SK-MEL-5 (cell line): Measurements from ENCODE around the gene SMNDC1. TPM values are rescaled to one million over a fixed set of nuclear protein-coding genes. Genes with fewer than 3 reads are reported as not detected.

Experiments
- DNase-seq: peaks from one replicate; pipeline ENCODE4 v3.0.0-alpha.2; 2016; ENCODE audit warnings: low read depth, low spot score
- in situ Hi-C: cut with HindIII; loops from 2 replicates; pipeline ENCODE4 v1.10.0; 2016; ENCODE audit warnings: low sequenced_read_pairs, high pct_unique_total_duplicates, low pct_unique_long_range_greater_than_20kb
- total RNA-seq: library from RNA; depleted of rRNA; stranded (reverse); fragments of >200 nt; shearing (Covaris generic); gene quantifications from 2 replicates; pipeline ENCODE4 v1.2.3, GENCODE V29; 2014

The SMNDC1 gene
- total RNA-seq, 1 experiment from 2014 or later = 6.6 TPM

DNA sequence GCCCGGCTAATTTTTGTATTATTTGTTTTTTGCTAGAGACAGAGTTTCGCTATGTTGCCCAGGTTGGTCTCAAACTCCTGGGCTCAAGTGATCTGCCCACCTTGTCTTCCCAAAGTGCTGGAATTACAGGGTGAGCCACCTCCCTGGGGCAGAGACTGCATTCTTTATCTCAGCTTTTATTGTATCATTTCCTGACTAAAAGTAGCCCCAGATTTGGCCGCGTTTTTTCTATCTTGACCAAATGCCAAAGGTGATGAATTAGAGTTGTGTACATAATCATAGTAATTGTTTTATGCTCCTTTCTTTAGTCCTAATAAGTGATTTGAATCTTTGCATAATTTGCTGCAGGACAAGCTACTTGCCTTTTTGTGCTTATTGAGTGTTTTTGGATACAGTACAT, 3.1 kb upstream of the SMNDC1 start:
- in situ Hi-C loops = no loop called here
- no peak for DNase-seq

DNA sequence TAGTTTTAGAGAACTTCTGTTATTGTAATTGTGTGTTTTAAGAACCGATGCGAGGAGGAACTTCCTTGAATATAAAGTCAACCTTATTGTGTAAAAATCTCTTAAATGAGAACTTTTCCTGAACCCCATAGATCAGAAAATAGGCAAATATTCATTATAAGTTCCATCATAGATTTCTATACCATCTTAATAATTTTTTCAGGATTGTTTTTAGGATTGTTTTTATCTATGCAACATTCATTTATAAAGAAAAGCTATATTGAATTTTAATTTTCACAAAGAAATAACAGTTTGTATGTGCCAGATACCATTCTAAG, 1.7 kb upstream of the SMNDC1 start:
- in situ Hi-C loops = no loop called here

DNA sequence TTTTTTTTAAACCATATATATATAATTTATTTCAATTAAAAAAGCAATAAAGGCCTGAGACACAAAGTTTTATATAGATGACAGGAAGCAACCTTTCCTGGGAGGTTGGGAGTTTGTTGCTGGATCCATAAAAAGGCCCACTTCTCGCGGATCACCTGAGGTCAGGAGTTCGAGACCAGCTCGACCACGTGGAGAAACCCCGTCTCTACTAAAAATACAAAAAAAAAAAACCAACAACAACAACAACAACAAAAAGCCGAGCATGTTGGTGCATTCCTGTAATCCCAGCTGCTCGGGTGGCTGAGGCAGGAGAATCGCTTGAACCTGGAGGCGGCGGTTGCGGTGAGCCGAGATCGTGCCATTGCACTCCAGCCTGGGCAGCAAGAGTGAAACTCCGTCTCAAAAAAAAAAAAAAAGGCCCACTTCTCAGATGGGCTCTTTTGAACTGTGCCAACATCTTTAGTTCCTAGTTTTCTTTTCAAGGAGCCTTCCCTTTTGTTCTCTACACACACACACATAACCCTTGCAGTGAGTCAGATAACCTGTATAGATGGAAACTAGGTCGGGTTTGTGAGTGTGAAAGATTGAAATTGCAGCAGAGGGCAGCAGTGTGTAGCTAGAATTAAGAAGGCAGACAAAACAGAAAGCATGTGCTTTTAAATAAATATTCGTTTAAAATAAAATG, 1.2 kb upstream of the SMNDC1 start:
- in situ Hi-C loops = no loop called here
- peak; percentile 82 for DNase-seq

More for the DNA sequence above, 1.7 kb upstream of the SMNDC1 start:
- DNase-seq = no peak

DNA sequence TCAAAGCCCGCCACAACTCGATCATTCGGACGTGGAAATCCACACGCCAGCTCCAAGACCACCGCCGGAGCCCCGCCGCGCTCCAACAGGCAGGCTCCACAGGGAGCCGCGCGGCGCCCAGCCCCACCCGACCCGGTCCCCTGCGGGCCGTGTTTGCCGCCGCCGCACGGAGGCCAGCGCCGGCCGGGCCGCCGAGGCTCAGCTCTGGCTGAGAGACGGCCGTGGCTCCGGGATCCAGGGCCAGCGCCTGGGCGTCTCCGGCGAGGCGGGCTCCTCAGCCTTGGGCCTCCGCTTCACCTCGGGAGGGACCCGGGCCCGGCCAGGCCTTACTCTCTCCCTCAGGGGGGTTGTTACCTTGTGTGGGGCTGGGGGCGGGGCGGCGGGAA, 333 bp downstream of the SMNDC1 start:
- no peak for DNase-seq
- in situ Hi-C loops = no loop called here

DNA sequence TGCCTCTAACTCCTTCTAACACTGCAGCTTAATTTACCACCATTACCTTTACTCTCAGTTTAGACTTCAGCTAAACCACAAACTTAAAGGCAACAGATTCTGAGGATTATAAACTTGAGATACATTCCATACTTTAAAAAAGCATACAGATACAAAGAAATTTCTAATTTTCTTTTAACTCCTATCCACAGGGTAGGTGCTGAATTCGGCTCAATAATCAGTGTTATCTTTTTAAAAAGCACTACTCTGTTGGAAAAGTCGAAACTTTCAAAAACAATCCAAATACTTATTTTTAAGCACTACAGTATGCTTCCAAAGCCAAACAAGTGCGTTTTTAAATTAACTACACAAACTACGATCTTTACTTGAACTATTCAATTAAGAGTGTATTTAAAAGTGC, 1.0 kb downstream of the SMNDC1 start:
- in situ Hi-C loops = no loop called here
- DNase-seq = no peak

DNA sequence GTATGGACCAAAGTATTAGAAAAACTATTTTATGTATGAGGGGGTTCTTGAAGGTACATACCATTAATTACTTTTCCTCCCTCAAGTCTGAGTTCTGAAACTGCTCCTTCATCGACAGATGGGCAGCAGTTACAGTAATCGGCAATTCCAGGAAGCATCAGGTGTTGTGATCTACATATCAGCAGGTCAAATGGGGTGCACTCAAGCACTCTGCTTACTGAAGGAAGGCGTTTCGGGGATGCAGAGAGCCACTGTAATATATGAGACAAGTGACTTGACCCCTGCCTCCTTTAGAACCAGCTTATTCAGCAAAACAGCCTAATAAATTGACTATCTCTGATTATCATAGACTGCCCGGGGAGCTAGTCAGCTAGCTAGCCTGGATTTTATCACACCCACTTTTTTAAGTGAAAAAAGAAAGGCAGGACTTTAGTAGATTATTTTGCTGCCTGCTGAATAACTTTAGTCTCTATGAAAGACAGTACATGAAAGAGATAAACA, 4.2 kb downstream of the SMNDC1 start:
- in situ Hi-C loops = no loop called here
- no peak for DNase-seq

DNA sequence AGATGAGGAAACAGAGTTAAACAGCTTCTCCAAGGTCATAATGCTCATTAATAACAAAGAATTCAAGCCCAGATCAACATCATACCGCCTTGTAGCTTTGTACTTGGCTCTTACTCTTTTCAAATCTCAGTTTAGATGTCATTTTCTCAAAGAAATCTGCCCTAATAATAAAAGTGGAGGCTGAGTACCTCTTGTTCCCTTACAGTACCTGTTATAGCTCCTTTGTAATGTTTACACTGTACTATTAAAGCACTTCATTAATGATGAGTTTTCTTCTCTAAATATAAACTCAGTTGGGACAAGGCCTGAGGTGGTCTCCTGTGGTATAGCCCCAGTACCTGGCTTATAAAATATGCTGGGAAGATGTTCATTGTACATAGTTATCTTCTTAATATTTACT, 7.8 kb downstream of the SMNDC1 start:
- DNase-seq = no peak
- in situ Hi-C loops = no loop called here

DNA sequence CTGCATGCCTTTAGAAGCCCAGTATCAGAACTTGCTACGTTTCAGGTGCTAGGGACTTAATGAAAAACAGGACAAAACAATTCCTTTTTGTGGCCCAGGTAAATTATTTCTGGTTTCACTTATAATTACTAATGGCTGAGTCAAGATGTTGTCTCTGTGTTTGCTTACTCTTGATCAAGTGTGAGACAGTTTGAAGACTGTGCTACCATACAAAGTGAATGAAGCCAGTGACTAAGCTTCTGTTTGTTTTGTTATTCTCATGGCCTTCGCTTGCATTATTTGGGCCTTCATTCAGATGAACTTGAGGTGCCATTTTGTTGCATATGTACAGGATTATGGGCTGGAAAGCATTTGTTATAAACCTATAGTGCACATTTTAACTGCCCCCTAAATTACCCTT, 17.9 kb downstream of the SMNDC1 start:
- DNase-seq = no peak
- in situ Hi-C loops = no loop called here

DNA sequence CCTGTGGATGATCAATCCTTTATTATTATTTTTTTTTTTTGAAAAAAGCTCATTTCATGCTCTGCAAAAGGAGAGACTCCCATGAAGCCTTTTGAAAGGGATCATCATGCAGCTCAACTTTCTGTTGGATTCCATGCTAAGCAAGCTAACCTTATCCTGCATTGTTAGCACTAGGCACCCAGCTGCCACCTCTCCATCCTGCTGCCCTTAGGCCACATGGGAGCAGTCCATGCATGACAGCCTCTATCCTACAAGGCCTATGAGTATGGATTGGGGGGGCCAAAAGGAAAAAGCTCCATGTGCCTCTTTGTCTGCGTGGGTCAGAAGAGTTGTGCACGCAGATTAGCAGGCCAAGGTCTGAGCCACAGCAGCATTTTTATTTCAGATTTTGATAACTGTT, 19.2 kb downstream of the SMNDC1 start:
- in situ Hi-C loops = no loop called here
- DNase-seq = no peak

DNA sequence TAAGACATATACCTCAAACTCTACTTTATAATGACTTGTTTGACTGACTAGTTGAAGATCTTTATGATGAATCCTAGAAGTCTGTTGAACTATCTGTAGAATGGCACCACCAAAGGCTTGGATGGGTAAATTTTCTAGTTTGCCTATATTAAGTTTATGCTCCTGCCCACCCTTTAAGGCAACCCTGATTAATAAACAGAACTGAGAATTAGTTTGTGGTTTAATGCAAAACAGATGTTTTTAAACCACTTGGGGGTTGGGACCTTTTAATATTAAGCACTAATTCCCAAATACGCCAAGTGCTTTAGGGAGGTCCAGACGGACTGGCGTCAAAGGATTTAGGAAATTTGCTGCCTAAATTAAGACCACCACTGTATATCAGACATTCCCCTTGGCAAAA, 20.5 kb downstream of the SMNDC1 start:
- DNase-seq = no peak
- in situ Hi-C loops = no loop called here

DNA sequence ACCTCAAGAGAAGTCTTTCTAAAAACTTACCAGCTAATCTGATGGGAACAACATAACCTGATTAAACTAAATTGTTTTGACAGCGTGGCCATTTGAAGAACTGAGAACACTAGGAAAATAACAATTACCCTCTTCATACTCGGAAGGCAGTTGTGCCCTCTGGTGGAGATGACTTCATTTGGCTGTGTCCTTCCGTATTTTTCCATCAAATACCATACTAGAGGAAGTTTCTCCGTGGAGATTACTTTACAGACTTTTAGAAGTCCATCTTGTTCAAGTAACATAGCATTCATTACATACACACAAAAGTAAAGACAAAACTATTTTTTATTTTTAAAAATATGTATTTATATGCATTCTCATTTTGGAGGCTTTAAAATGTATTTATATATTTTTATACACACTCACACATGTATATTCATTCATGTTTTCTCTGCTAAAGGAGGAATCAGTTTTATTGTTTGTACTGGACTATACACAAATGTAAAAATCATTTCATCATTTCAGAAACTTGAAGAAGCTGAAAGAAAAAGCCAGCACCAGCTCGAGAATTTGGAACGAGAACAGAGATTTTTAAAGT, 25.2 kb downstream of the SMNDC1 start:
- in situ Hi-C loops = no loop called here
- DNase-seq = peak; percentile 78

DNA sequence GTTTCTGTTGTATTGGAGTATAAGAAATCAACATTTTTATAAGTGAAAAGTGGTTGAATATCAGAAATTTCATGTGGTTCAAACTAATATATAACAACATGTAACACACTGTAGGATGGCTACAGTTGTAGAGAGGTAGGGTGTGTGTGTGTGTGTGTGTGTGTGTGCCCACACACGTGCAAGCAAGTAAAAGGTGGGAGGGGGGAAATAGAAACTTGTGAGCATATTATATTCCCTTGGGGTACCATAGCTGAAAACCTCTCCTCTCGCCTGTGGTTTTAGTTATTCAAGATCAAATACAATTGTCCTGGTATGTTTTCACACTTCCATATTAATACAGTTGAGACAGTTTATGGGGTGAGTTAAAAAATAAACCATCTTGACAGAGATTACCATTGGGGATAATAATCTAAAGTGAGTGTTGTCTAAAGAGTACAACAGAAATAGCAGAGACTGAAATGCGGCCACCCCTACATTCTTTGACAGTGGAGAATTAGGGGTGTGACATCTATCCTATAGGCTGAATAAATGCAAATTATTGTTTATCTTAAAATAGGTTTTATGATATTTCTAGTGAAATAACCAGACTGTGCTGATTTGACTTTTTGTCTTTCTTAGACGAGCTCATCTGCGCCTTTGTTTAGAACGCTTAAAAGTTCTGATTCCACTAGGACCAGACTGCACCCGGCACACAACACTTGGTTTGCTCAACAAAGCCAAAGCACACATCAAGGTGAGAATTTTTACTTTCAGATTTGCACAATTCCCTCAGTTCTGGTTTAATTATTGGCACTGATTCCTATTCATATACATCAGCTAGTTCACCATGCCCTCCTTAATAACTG, 25.9 kb downstream of the SMNDC1 start:
- in situ Hi-C loops = no loop called here

DNA sequence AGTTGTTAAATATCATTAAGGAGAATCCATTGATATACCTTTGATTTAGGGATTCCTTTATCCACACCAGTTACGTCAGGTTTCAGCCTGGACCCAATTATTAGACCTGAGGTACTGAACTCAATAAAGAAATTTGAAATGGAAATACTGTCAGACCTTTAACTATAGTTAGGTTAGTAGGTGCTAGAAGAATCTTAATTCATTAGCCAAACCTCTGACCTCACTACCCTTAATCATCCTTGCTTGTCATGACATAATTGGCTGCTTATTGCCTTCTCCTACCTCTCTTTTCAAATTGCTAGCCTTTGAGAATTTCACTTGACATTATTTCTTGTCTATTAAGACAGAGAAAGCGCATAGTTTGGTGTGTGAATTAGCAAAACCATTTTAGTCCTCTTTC, 27.1 kb downstream of the SMNDC1 start:
- in situ Hi-C loops = no loop called here
- DNase-seq = no peak

More for the DNA sequence above, 25.9 kb downstream of the SMNDC1 start:
- DNase-seq = no peak

DNA sequence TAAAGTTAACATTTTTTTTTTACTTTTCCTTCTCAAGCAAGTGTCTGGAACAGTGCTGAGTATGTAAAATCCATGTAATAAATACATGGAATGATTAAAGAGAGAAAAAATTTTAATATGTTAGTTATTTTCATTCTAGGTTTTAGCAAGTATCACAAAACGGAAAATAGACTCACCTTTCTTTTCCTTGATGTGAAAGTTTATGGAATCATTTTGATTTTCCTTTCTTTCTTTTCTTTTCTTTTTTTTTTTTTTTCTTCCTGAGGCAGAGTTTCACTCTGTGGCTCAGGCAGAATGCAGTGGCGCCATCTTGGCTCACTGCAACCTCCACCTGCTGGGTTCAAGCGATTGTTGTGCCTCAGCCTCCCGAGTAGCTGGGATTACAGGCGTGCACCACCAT, 28.1 kb downstream of the SMNDC1 start:
- in situ Hi-C loops = no loop called here
- no peak for DNase-seq

DNA sequence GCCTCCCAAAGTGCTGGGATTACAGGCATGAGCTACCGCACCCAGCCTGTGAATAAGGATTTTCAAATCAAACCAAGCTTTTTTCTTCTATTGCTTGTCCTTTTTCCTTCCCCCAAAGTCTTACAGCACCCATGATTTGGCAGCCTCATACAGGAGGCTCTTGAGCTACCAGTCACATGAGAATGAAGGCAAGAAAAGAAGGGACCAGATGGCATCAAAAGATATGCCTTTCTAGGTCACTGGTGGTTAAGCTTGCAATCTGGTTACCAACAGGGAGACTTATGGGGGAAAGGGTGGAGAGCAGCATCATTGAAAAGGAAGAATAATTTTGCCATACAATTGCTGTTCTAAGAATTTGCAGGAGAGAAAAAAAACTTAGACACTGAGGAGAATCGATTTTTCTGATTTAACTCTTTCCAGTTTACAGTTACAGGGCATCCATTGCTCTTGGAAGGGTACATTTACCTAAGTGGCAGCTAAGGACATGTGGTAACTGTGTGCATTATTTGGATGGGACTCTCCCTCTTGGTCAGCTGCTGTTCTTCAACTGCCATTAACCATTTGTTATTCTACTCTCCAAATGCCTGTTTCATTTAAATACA, 29.5 kb downstream of the SMNDC1 start:
- peak; percentile 7 for DNase-seq
- in situ Hi-C loops = no loop called here

DNA sequence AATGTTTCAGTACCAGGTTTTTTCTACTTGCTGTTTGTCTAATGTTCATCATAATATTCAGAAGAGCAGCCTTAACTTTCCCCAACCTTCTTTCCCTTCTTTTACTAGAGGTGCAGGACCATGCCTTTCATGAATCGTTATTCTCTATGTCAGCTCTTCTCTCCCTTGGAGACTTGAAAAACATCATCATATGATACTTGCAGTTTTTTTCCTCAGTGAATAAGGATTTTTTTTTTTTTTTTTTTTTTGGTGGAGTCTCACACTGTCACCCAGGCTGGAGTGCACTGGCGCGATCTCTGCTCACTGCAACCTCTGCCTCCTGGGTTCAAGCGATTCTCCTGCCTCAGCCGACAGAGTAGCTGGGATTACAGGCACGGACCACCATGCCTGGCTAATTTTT, 30.1 kb downstream of the SMNDC1 start:
- DNase-seq = peak; percentile 23
- in situ Hi-C loops = no loop called here

DNA sequence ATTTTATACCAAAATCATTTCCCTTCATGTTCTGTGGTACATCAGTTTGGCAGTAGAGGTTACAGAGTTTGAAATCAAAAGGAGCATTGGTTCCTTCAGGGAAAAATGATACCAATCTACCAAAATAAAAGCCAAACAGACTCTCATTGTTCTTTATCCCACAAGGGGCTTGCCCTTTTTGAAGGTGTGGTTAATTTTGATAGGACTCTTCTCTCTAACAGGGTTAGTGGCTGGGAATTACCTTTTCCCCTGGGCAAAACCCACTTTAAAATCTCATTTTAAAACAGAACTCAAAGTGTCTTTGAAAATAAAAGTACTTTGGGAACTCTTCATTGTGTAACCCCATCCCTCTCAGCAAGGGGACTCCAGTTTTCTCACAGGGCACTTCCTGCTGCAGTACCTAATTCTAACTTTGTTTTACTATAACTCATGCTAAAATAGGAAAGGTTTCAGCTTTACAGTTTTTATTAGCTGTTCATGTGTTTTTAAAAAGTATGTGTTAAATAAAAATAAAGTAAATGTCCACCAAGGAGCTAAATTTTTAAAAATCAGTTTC, 30.6 kb downstream of the SMNDC1 start:
- in situ Hi-C loops = no loop called here

DNA sequence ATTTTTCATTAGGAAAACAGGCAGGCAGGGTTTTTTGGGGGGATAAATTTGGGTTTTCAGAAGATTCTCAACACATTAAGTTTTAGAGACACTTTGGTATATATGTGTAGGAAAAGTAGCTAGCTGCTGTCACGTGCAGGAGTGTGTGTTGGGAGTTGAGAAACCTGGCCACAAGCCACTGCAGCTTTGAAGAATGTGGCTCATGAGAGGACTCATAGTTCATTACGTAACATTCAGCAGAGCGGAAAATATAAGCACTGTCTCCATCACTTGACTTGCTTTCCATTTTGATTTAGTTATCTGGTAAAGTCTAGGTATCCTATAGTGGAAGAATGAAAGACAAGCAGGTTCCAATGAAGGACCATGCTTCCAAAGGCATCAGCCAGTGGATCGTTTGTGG, 31.2 kb downstream of the SMNDC1 start:
- in situ Hi-C loops = no loop called here
- peak; percentile 33 for DNase-seq

More for the DNA sequence above, 30.6 kb downstream of the SMNDC1 start:
- DNase-seq = peak; percentile 60
